GM23248 (cell line): Measurements from ENCODE around the gene AP5B1.

Experiments
- EZH2 ChIP-seq: fragments of 200-600 bp; sonication (generic); IDR thresholded peaks from 2 replicates; pipeline ENCODE4 v1.6.1; 2018; ENCODE audit warnings: antibody characterized with exemption, mild to moderate bottlenecking; ENCODE audit not compliant: insufficient read depth, poor library complexity, severe bottlenecking
- EZH2phosphoT487 ChIP-seq: fragments of 200-600 bp; sonication (generic); IDR thresholded peaks from 2 replicates; pipeline ENCODE4 v1.6.1; 2018; ENCODE audit warnings: antibody characterized with exemption, moderate library complexity, mild to moderate bottlenecking, low read depth; ENCODE audit not compliant: insufficient read depth

GRCh38 chr11:65793625-65794400, 13.0 kb upstream of the AP5B1 start:
- TF ChIP-seq EZH2 = no peak
- TF ChIP-seq EZH2phosphoT487 = no peak
